Vagina (tissue), 2 donors: ENCODE data around the gene B3GAT3. TPM values are rescaled to one million over a fixed set of nuclear protein-coding genes. Genes with fewer than 3 reads are reported as not detected.

Experiments
- DNase-seq, 2 donors: peaks; one replicate each; pipeline ENCODE4 v3.0.0-alpha.2; 2017; ENCODE audit errors: extremely low spot score in 2 of 2
- H3K27ac ChIP-seq: fragments of 200-600 bp; sonication (generic); one replicate; pipeline ENCODE4 v1.5.1; 2019
- H3K27me3 ChIP-seq: fragments of 200-600 bp; sonication (generic); one replicate; pipeline ENCODE4 v1.5.1; 2019
- H3K36me3 ChIP-seq, 2 donors: fragments of 200-600 bp; sonication (generic); one replicate each; pipeline ENCODE4 v1.5.1; 2017 to 2019
- H3K4me1 ChIP-seq: fragments of 200-600 bp; sonication (generic); one replicate; pipeline ENCODE4 v1.5.1; 2019
- H3K4me3 ChIP-seq, 2 donors: fragments of 200-600 bp; sonication (generic); 1 replicate in 1 of 2; 2 replicates in 1 of 2; pipeline ENCODE4 v1.5.1; 2016 to 2019
- H3K9me3 ChIP-seq: fragments of 200-600 bp; sonication (generic); one replicate; pipeline ENCODE4 v1.5.1; 2019
- CTCF ChIP-seq, 3 experiments: fragments of 450-650 bp in 2 of 3; fragments of 200-600 bp in 1 of 3; sonication (generic) in 1 of 3; IDR thresholded peaks; one replicate each; pipeline ENCODE4 v1.5.1; 2017 to 2019; ENCODE audit warnings: antibody characterized with exemption in 3 of 3, mild to moderate bottlenecking in 2 of 3, moderate library complexity in 2 of 3
- POLR2A ChIP-seq, 2 donors: fragments of 450-650 bp; IDR thresholded peaks; one replicate each; pipeline ENCODE4 v1.6.1; 2017; ENCODE audit warnings: antibody characterized with exemption in 2 of 2, mild to moderate bottlenecking in 2 of 2, moderate library complexity in 2 of 2
- POLR2AphosphoS5 ChIP-seq, 2 donors: sonication (generic); formaldehyde crosslinking; IDR thresholded peaks; one replicate each; pipeline ENCODE4 v1.9.0; 2017; ENCODE audit warnings: antibody characterized with exemption in 2 of 2, mild to moderate bottlenecking in 2 of 2, low read depth in 1 of 2; ENCODE audit not compliant: insufficient read depth in 1 of 2
- intact Hi-C: fragments of 100-400 bp; cut with DNase I; formaldehyde crosslinking; loops from one replicate; pipeline ENCODE4 v1.15.1; 2023
- total RNA-seq: library from RNA; depleted of rRNA; stranded (reverse); fragments of >200 nt; gene quantifications from one replicate; pipeline ENCODE4 v1.2.3, GENCODE V29; 2016

The B3GAT3 gene
- total RNA-seq, 1 donor from 2014 or later = 41.7 TPM

GRCh38 chr11:62648967-62649364 is 27.2 kb upstream of the B3GAT3 start:
- no peak for DNase-seq
- no peak overlapping the region for H3K27ac ChIP-seq
- TF ChIP-seq POLR2AphosphoS5 (IDR thresholded peaks at IDR 0.05; ENCODE audit: insufficient read depth in 1 of 2, low read depth in 1 of 2) = no peak
- no peak for TF ChIP-seq POLR2A (IDR thresholded peaks at IDR 0.05)
- TF ChIP-seq CTCF (IDR thresholded peaks at IDR 0.05) = no peak
- H3K4me1 ChIP-seq = peaks cover 43% of the 10 kb centered on the region
- no peak overlapping the region for H3K4me3 ChIP-seq
- peaks cover 0 to 22% of the 10 kb centered on the region in 2 donors for H3K36me3 ChIP-seq
- intact Hi-C loops = no loop called here
- no peaks in the 10 kb centered on the region for H3K9me3 ChIP-seq
- H3K27me3 ChIP-seq = no peaks in the 10 kb centered on the region

GRCh38 chr11:62648185-62648966 is 26.6 kb upstream of the B3GAT3 start:
- Histone ChIP-seq H3K27me3 (no peaks in the 10 kb centered on the region), H3K4me1 (peaks cover 43% of the 10 kb centered on the region), H3K4me3 (no peak overlapping the region), H3K9me3 (no peaks in the 10 kb centered on the region), H3K36me3 (peaks cover 0 to 28% of the 10 kb centered on the region in 2 donors), H3K27ac (no peak overlapping the region)
- no peak for DNase-seq
- no peak for TF ChIP-seq CTCF (IDR thresholded peaks at IDR 0.05)
- no peak for TF ChIP-seq POLR2A (IDR thresholded peaks at IDR 0.05)
- TF ChIP-seq POLR2AphosphoS5 (IDR thresholded peaks at IDR 0.05; ENCODE audit: insufficient read depth in 1 of 2, low read depth in 1 of 2) = no peak
- intact Hi-C loops = no loop called here

- no peak for TF ChIP-seq POLR2A (IDR thresholded peaks at IDR 0.05)
- no peak for TF ChIP-seq POLR2AphosphoS5 (IDR thresholded peaks at IDR 0.05; ENCODE audit: insufficient read depth in 1 of 2, low read depth in 1 of 2)
- no peak for TF ChIP-seq CTCF (IDR thresholded peaks at IDR 0.05)
- peaks cover 41% of the 10 kb centered on the region for H3K4me1 ChIP-seq
- no peaks in the 10 kb centered on the region for H3K9me3 ChIP-seq
- intact Hi-C loops = no loop called here
- H3K36me3 ChIP-seq = peaks cover 0 to 34% of the 10 kb centered on the region in 2 donors
- H3K27ac ChIP-seq = no peak overlapping the region
- DNase-seq = no peak
- no peak overlapping the region for H3K4me3 ChIP-seq
- H3K27me3 ChIP-seq = no peaks in the 10 kb centered on the region
These were observed 25.8 kb upstream of the B3GAT3 start for GRCh38 chr11:62647609-62648005.

GRCh38 chr11:62646825-62647608 is 25.2 kb upstream of the B3GAT3 start:
- H3K4me3 ChIP-seq = peak overlapping the region in 1 of 2 donors; percentile 100
- peaks cover 0 to 34% of the 10 kb centered on the region in 2 donors for H3K36me3 ChIP-seq
- H3K27ac ChIP-seq = peak overlapping the region; percentile 92
- peaks cover 35% of the 10 kb centered on the region for H3K4me1 ChIP-seq
- TF ChIP-seq POLR2AphosphoS5 (IDR thresholded peaks at IDR 0.05; ENCODE audit: insufficient read depth in 1 of 2, low read depth in 1 of 2) (no peak), POLR2A (IDR thresholded peaks at IDR 0.05) (no peak), CTCF (IDR thresholded peaks at IDR 0.05) (no peak)
- H3K9me3 ChIP-seq = no peaks in the 10 kb centered on the region
- H3K27me3 ChIP-seq = no peaks in the 10 kb centered on the region
- DNase-seq = no peak
- intact Hi-C loops = no loop called here
